Measurements from ENCODE around the gene FAM228A. TPM values are rescaled to one million over a fixed set of nuclear protein-coding genes. Genes with fewer than 3 reads are reported as not detected.

The FAM228A gene
- total and polyA plus RNA-seq, 2 donors (not counting 3 experiments of a cell fraction or from before 2014, with no cell fraction given), result 0.36 to 1.00 TPM

- no peak for DNase-seq (ENCODE audit: low read depth, low spot score)
- intact Hi-C loops (cut with micrococcal nuclease) (no loop called here), dilution Hi-C loops (cut with MboI; ENCODE audit: extremely low pct_ligation_motif_present, low sequenced_read_pairs) (no loop called here)
- ChIA-PET CTCF (interaction anchor here (1.0 to 2.8 kb wide), 2 partner anchors 13 to 95 kb away, joined by 3 to 10 read pairs; partner anchors contain the start of gene TP53I3), POLR2A (no interaction called here)
- Histone ChIP-seq H2AFZ (ENCODE audit: low read depth, low read length) (no peak overlapping the region), H3K9ac (replicated peaks; ENCODE audit: extremely low read depth, insufficient read depth, low read length) (no peak overlapping the region), H3K4me2 (ENCODE audit: insufficient read depth, low read length) (no peak overlapping the region), H3K9me1 (replicated peaks; ENCODE audit: control insufficient read depth, extremely low read depth, insufficient read depth, low read length) (no peaks in the 10 kb centered on the region), H3K27me3 (ENCODE audit: control insufficient read depth in 2 of 2, insufficient read depth in 2 of 2, low read length in 2 of 2) (no peaks in the 10 kb centered on the region), H4K20me1 (replicated peaks; ENCODE audit: control insufficient read depth, extremely low read depth, insufficient read depth, low read length) (no peaks in the 10 kb centered on the region), H3K4me1 (ENCODE audit: control insufficient read depth, extremely low read depth, insufficient read depth, low read length) (no peaks in the 10 kb centered on the region), H3K79me2 (ENCODE audit: control insufficient read depth, insufficient read depth, low read length) (no peaks in the 10 kb centered on the region), H3K36me3 (ENCODE audit: control insufficient read depth in 2 of 2, extremely low read depth in 1 of 2, insufficient read depth in 2 of 2, low read length in 2 of 2) (no peaks in the 10 kb centered on the region), H3K9me3 (replicated peaks; ENCODE audit: control insufficient read depth, insufficient read depth, low read length) (no peaks in the 10 kb centered on the region), H3K27ac (ENCODE audit: insufficient read depth, low read depth, low read length) (no peak overlapping the region), H3K4me3 (replicated peaks in 1 of 3; ENCODE audit: insufficient read depth in 1 of 3, low read depth in 1 of 3, low read length in 3 of 3) (no peak overlapping the region)
- BruUV-seq (replicated peaks), result no TSS peak
- FAIRE-seq, result no peak
- TF ChIP-seq MYC (IDR thresholded peaks at IDR 0.05; ENCODE audit: low read depth, low read length), result no peak
Measured at GRCh38 chr2:24179683-24180082, 4.8 kb downstream of the FAM228A start.

- Histone ChIP-seq H3K9ac (replicated peaks; ENCODE audit: extremely low read depth, insufficient read depth, low read length) (no peak overlapping the region), H3K4me2 (ENCODE audit: insufficient read depth, low read length) (no peak overlapping the region), H3K27me3 (ENCODE audit: control insufficient read depth in 2 of 2, insufficient read depth in 2 of 2, low read length in 2 of 2) (no peaks in the 10 kb centered on the region), H3K4me1 (ENCODE audit: control insufficient read depth, extremely low read depth, insufficient read depth, low read length) (no peaks in the 10 kb centered on the region), H3K79me2 (ENCODE audit: control insufficient read depth, insufficient read depth, low read length) (no peaks in the 10 kb centered on the region), H3K27ac (ENCODE audit: insufficient read depth, low read depth, low read length) (no peak overlapping the region), H3K36me3 (ENCODE audit: control insufficient read depth in 2 of 2, extremely low read depth in 1 of 2, insufficient read depth in 2 of 2, low read length in 2 of 2) (no peaks in the 10 kb centered on the region), H4K20me1 (replicated peaks; ENCODE audit: control insufficient read depth, extremely low read depth, insufficient read depth, low read length) (no peaks in the 10 kb centered on the region), H2AFZ (ENCODE audit: low read depth, low read length) (no peak overlapping the region), H3K9me3 (replicated peaks; ENCODE audit: control insufficient read depth, insufficient read depth, low read length) (no peaks in the 10 kb centered on the region), H3K4me3 (replicated peaks in 1 of 3; ENCODE audit: insufficient read depth in 1 of 3, low read depth in 1 of 3, low read length in 3 of 3) (no peak overlapping the region), H3K9me1 (replicated peaks; ENCODE audit: control insufficient read depth, extremely low read depth, insufficient read depth, low read length) (no peaks in the 10 kb centered on the region)
- FAIRE-seq (no peak), DNase-seq (ENCODE audit: low read depth, low spot score) (no peak)
- dilution Hi-C loops (cut with MboI; ENCODE audit: extremely low pct_ligation_motif_present, low sequenced_read_pairs), result no loop called here
- intact Hi-C loops (cut with micrococcal nuclease), result no loop called here
- ChIA-PET POLR2A (no interaction called here), CTCF (interaction anchor here (1.4 to 1.6 kb wide), 2 partner anchors 10 to 20 kb away, joined by 3 to 6 read pairs; no protein-coding TSS in a partner anchor)
- BruUV-seq (replicated peaks), result no TSS peak
- TF ChIP-seq MAX (IDR thresholded peaks at IDR 0.05; ENCODE audit: insufficient read depth, insufficient read length) (no peak), POLR2AphosphoS5 (IDR thresholded peaks at IDR 0.05; ENCODE audit: insufficient read depth, low read depth, low read length) (no peak), FOS (IDR thresholded peaks at IDR 0.05; ENCODE audit: borderline replicate concordance, insufficient read depth, low read length) (no peak), MYC (IDR thresholded peaks at IDR 0.05; ENCODE audit: low read depth, low read length) (no peak), JUN (IDR thresholded peaks at IDR 0.05; ENCODE audit: borderline replicate concordance, insufficient read depth, insufficient read length, low read depth) (no peak), GATA2 (IDR thresholded peaks at IDR 0.05; ENCODE audit: insufficient read depth, insufficient read length, low read depth, low read length) (no peak), POLR2A (IDR thresholded peaks at IDR 0.05; ENCODE audit: low read depth, low read length) (no peak), CTCF (IDR thresholded peaks at IDR 0.05; ENCODE audit: extremely low read depth in 1 of 2, insufficient read depth in 1 of 2, low read depth in 1 of 2, low read length in 2 of 2) (no peak), EZH2 (IDR thresholded peaks at IDR 0.05; ENCODE audit: borderline replicate concordance, low read depth, low read length, severe bottlenecking) (no peak)
Measured at GRCh38 chr2:24181849-24182248, 7.0 kb downstream of the FAM228A start.
